ENCODE measurements around the gene CORO2B.
"Not testable (repeated sequence)": the region's sequence is repeated elsewhere in the genome, so short reads cannot be mapped to it uniquely, and the experiment has no call there.

GRCh38 chr15:68680756-68681155 is 102.0 kb downstream of the CORO2B start:
- TF ChIP-seq EZH2 (IDR thresholded peaks at IDR 0.05; ENCODE audit: borderline replicate concordance, low read depth, low read length, severe bottlenecking); CTCF (IDR thresholded peaks at IDR 0.05; ENCODE audit: borderline replicate concordance, extremely low read depth, low read length, poor library complexity, severe bottlenecking): not testable (repeated sequence)

Data from DND-41 (cell line).